Effector CD8-positive, alpha-beta T cell (primary cell): Measurements from ENCODE around the gene KIAA0586.
"Not testable (repeated sequence)": the region's sequence is repeated elsewhere in the genome, so short reads cannot be mapped to it uniquely, and the experiment has no call there.

ENCODE experiments used
- DNase-seq: peaks from one replicate; lab custom pipeline; 2025; lab: John Stamatoyannopoulos, UW
- total RNA-seq, 4 experiments: gene quantifications; one replicate each; lab custom pipeline; 2026; lab: John Stamatoyannopoulos, UW

KIAA0586 gene
- 36.8 to 75.3 (median 68.1) reads per million in 4 experiments for total RNA-seq

DNA sequence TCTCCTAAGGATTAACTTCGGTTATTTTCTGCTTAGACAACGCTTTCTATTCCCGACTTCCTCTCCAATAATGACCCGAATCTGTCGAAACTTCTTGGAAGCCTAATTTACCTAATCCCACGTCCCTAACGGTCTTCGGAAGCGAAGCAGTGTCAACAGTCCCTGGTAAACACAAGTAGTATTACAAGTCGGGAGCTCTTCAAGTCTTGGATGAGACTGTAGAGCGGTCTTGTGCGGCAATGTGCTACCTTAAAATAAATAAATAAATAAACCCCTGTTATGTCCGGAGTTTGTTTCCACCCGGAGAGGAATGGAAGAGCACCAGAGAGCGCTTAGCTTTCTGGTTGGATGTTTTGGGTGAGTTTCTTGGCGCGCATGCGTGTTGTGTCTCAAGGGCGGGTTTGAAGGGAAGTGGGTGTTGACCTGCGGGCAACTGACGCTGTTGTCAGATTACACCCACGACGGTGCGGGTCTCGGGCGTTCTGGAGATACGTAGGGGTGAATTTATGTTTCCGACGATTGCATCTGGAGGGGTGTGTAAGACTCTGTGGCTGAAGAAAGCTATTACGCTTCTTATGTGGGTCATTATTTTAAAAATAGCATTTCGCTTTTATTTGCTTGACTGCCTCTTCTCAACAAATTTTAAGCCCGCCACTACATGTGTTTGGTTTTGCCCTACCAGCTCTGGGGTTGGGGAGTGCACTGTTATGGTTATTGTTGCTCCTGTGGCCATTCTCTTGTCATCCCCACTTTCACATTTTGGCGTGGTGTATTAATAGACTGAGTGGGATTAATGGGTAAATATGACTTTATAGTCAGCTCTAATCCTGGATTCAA is at the start of gene KIAA0586, which contains the start of gene TIMM9:
TSS of gene KIAA0586 (plus strand) at position 439 of the 837 bp plus-strand sequence. CDS start 546 bp downstream, outside the sequence.
TSS of gene TIMM9 (minus strand) at position 251 of the 837 bp plus-strand sequence. CDS start 15,586 bp downstream, outside the sequence.
- peak; percentile 92 for DNase-seq

DNA sequence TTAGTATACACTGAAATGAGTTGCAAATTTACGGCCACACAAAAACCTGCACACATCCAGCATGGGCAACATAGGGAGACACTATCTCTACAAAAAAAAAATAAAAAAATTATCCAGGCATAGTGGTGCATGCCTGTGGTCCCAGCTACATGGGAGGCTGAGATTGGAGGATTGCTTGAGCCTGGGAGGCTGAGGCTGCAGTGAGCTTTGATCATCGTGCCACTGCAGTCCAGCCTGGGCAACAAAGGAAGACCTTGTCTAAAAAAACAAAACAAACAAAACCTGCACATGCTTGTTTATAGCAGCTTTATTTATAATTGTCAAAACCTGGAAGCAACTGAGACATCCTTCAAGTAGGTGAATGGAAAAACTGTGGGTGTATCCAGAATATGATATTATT is 36.7 kb upstream of the KIAA0586 start:
- no peak for DNase-seq

DNA sequence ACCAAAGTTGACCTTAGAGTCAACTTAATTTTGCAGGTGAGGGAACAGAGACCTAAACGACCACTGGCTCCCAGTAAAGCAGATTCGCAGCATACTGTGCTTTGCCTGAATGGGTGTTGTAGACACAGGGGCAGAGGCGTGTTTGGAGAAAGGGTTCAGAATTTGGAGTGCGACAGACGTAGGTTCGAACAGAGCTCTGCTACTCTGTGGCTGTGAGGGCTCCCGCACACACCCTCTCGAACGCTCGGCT is 32.0 kb upstream of the KIAA0586 start:
- no peak for DNase-seq

DNA sequence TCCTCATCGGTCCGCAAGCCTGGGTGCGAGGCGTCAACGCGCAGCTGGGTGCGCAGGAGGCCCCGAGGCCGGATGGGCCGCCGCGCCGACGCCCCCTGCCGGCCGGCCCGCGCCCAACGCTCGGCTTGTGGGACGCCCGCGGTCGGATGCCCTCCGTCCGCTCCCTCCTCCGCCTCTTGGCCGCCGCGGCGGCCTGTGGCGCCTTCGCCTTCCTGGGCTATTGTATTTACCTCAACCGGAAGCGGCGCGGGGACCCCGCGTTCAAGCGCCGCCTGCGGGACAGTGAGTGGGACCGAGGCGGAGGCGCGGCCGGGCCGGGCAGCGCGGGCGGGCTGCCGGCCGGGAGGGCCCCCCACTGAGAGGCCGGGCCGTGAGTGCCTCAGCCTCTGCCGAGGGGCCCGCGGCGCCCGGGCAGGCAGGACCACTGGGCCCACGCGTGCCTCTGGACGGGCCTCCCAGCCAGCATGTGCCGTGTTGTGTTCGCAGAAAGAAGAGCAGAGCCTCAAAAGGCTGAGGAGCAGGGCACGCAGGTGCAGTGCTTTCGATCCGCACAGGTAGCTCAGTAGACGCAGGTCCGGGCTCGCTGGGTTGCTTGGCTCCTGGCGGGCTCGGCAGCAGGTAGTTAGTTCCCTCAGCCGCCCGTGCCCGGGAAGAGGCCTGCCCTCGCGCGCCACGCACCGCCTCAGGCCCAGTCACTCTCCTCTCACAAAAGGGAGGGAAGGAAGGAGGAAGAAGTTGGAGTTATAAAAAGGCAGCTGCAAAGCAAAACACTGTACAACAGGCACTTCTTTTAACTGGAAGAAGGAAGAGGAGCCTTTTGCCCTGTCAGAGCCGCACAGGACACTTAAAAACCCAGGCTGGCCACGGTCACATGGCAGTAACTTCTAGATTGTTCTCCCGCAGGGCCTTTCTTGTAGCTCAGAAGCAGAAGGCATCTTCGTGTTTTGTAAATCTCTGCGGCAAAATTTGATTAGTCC is 31.4 kb upstream of the KIAA0586 start, which contains the start of gene TOMM20L:
TSS of gene TOMM20L (plus strand) at position 119 of the 977 bp plus-strand sequence. CDS start at position 147, 28 bp downstream.
- DNase-seq: peak; percentile 55

DNA sequence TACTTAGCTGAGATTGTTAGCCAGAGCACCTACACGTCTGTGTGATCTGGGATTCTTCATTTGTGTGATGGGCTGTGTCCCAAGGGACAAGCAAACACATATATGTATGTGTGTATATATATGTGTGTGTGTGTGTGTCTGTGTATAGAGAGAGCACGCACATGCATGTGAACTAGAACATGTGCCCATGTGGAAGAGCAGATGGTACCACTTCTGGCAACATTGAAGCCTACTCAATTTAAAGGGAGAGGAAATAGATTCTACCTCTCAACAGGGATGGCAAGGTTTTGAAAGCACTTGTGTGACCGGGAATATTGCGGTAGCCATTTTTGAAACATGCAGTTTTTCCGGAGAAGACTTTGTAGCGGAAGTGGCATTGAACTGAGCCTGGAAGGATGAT is 30.4 kb upstream of the KIAA0586 start:
- DNase-seq: no peak

DNA sequence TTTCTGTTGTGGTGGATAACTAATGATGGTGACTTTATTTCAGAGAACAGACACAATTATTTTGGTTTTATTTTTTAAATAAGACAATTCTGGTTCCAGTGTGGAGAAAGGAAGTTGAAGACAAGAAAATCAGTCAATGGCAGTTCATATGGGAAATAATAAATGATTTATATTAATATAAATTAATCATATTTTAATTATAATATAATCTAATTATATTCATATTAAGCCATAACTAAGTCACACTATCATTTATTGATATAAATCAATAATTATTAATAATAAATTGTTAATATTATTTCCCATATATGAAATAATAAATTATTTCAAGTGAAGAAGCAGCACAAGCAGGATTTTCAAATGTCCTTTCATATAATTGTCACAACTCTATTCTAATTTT is 29.0 kb upstream of the KIAA0586 start:
- no peak for DNase-seq

DNA sequence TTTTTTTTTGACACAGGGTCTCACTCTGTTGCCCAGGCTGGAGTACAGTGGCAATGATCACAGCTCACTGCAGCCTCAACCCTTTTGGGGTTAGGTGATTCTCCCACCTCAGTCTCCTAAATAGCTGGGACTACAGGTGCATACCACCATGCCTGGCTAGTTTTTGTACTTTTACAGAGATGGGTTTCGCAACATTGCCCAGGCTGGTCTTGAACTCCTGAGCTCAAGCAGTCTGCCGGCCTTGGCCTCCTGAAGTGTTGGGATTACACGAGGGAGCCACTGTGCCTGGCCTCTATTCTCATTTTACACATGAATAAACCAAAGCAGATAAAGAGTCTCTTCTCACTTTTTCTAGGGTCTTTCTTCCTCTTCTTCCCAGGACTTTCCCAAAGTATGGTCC is 28.6 kb upstream of the KIAA0586 start:
- no peak for DNase-seq

DNA sequence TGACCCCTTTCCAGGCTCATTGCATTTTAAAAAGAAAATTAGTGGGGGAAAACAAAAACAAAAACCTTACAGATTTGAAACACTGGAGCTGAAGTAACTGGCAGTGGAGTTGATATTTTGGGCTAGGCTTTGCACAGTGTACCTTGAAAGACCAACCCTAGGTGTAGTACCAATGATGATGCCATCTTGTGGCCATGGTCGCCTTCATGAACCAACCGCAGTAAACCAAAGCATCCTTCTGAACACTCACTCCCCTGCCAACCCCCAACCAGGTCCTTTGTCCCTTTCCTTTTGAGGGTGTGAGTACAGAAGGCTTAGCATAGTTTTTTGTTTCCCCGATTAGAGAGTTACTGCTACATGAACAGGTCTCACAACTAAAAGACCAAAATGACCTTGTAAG is 25.9 kb upstream of the KIAA0586 start:
- DNase-seq: no peak

DNA sequence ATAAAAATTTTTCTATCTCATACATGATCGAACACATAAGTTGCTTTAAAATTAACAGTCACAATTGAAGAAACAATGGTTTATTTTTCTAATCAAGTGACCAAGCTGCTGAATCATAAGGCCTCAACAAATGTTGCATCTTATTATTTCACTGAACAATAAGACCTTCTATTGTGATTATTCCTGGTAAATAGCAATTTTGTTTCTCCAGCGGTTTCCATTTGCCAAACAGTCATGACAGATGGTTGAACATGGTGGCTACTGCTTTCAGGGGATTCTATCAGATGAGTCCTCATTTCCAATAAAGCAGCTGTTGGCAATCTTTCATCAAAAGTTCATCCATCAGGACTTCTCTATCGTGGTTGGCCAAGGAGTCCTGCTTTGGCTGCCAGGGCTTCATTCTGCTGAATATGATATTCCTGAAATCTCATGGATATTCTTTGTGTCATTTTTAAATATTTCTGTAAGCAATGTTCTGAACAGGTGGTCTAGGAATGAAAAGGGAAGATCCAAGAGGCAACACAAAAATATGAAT is 18.8 kb upstream of the KIAA0586 start:
- no peak for DNase-seq

DNA sequence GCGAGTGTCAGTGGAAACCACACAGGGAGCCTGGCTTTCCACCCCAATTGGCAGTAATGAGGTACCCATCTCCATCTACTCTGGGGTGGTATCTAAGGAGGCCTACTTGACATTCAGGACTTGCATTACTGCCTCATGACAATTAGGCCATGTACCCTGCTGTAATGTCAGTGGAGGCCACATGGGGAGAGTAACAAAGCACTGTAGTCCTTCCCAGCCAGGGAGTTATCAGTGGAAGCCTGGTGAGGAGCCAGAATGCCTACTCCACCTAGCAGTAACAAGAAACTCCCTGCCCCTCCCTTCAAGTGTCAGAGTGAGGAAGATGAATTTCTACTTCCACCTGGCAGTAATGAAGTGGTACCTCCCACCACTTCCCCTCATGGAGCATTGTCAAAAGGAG is 12.7 kb upstream of the KIAA0586 start:
- no peak for DNase-seq

DNA sequence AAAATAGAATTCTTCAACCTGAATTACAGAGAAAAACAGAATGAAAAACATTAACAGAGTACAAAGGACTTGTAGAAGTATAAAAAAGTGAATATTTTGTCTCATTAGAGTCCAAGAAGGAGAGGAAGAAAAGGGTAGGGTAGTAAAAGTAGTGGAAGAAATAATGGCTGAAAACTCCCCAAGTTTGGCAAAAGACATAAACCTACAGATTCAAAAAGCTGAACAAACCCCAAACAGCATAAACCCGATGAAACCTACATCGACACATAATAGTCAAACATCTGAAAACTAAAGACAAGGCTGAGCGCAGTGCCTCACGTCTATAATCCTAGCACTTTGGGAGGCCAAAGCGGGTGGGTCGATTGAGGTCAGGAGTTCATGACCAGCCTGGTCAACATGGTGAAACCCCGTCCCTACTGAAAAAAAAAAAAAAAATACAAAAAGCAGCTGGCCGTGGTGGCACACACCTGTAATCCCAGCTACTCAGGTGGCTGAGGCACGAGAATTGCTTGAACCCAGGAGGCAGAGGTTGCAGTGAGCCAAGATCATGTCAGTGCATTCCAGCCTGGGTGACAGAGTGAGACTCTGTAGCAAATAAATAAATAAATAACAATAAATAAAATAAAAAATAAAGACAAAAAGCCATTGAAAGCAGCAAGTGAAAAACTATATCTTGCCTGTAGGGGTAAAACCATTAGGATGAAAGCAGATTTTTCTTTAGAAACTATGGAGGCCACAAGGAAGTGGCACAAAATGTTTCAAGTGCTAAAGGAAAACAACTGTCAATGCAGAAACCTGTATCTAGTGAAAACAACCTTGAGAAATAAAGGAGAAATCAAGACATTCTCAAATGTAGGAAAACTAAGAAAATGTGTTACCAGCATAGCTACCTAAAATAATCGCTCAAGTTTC is 11.6 kb upstream of the KIAA0586 start:
- DNase-seq: no peak

DNA sequence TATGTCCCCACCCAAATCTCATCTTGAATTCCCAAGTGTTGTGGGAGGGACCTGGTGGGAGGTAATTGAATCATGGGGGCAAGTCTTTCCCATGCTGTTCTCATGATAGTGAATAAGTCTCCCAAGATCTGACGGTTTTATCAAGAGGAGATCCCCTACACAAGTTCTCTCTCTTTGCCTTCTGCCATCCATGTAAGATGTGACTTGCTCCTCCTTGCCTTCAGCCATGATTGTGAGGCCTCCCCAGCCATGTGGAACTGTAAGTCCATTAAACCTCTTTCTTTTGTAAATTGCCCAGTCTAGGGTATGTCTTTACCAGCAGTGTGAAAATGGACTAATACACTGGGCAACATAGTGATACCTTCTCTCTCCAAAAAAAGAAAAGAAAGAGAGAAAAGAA is 10.6 kb upstream of the KIAA0586 start:
- not testable (repeated sequence) for DNase-seq

DNA sequence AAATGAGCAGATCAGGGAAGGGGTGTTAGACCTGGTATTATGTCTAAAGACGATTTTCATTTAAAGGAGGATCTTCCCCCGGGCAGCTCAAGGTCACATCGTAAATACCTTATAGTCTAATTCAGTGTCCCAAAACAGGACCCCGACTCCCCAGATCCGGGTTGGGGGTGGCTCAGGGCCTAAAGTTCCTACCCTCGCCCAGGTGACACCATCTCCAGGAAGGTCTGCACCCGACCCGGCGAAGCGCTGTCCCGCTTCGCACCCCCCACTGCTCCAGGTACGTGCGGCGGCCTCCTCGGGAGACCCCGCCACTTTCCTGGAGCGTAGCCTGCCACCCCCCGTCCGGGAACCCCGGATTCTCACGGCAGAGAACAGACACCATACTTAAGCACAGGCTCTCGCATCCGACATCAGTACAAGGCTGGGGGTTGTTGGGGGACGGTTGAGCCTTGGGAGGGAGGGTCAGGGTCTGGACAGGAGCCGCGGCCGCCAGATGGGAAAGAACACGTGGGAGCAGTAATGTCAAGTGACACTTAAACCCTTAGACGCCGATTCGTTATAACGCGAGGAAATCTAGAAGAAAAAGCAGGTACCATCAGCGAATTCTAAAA is 744 bp upstream of the KIAA0586 start:
- DNase-seq: peak; percentile 22

DNA sequence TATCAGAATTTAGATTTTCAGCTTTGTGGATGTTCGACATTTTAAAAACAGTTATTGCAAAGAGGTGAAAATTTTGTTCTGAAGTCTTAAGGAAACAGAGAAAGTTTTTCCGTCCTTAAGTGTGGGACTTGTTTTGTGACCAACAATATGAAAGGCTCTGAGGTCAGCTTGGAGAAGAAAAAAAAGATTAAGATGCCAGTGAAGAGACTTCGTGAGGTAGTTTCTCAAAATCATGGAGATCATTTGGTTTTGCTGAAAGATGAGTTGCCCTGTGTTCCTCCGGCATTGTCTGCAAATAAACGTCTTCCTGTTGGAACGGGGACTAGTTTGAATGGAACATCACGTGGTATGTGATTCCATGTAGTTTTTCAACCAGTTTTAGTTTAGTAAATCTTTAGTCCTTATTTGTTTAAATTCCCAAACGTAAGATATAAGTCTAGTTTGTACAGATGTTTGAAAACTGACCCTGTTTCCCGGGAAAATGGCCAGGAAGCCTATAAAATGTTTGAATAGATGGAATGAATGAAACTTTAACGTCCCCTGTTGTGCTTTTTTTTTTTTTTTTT is 682 bp downstream of the KIAA0586 start:
- DNase-seq: no peak

DNA sequence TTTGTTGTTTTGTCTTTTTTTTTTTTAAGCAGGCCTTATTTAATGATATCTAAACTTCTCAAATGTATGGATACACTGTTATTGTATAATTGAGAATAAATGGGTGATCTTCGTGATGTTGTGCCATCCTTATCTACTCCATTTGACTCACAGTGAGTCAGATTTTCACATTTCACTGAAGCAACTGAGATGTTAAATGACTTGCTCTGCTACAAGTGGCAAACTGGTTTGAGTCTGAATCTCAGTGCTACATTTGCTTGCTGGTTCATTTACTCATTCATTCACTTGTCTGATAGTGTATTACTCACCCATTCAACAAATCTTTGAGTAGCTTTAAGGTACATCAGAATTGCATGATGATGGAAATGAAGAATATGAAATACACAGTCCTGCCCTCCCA is 2.6 kb downstream of the KIAA0586 start:
- DNase-seq: no peak

DNA sequence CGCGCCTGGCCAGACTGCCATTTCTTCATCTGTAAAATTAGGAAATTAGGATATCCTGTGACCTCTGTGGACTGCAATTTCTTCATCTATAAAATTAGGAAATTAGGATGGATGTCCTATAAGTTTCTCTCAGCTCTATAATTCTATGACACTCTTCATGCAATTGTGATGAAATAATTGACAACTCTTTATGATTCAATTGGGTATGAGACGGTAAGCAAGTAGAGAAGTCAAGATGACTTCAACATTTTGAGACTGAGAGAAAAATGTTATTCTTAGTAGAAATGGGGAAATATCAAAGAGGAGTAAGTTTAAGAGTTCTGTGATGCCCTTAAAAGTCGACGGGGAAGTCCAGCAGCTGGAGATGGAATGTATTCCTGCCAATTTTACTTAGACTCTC is 12.0 kb downstream of the KIAA0586 start:
- no peak for DNase-seq

DNA sequence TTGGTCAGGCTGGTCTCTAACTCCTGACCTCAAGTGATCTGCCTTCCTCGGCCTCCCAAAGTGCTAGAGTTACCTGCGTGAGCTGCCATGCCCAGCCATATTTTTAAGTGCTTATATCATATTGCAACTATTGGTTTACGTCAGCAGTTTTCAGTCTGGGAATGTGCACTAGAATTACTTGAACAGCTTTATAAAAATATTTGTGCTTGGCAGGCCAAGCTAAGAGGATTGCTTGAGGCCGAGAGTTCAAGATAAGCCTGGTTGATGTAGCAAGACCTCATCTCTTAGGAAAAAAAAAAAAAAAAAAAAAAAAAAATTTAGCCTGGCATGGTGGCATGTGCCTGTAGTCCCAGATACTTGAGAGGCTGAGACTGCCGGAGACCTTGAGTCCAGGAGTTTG is 17.1 kb downstream of the KIAA0586 start:
- DNase-seq: no peak

DNA sequence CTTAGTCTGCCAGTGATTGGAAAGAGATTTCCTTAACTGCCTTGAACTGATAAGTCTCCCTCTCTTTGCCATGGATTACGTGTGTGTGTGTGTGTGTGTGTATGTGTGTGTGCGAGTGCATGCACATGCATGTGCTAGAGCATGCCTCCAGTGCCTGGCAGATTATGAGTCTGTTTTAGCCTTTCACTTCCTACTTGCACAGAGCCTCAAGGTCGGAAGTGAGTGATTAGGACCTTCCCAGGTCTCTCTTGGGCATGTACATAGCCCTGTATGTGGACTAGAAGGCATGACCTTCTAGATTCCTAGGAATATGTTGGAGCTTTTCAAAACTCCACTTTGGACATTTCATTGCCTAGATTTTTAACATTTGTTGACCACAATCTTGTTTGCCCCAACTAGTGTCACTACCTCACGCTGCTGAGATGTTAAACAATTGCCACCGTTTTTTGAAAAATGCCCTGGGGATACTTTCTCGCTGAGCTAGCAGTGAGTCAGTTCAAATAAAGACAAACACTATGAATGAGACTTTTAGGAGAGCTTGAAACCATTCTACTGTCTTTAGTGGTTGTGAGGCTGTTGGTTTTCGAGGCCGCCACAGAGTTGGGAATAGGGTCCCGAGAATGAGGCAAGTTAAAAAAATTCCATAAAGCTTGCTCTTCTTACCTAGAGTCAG is 28.2 kb downstream of the KIAA0586 start:
- DNase-seq: no peak

DNA sequence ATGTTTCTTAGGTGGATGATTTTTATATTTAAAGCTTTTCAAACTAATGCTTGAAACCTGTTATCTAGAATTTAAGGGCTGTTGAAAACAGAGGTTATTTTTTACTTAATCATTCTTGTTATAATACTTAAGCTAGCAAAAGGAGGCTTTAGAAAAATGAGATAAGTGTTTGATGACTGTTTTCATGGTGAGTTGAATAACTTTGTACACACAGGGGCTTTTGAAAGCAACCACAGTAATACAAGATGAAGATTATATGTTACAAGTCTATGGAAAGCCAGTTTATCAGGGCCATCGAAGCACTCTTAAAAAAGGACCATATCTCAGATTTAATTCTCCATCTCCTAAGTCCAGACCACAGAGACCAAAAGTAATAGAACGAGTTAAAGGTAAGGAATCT is 33.3 kb downstream of the KIAA0586 start:
- DNase-seq: no peak

DNA sequence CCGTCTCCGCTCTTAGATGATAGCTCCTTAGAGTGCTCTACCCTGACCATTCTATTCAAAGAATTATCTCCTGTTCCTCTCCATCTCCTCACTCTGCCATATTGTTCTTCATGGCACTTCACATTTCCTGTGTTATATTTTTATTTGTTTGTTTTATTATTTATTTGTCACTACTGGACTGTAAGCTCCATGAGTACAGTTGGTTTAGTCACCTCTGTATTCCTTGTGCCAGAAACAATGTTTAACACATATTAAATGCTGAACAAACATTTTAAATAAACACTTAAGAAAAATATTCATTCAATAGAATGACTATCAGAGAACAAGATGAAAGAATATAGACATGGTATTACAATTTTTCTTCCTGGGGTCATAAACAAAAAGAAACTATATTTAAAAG is 35.6 kb downstream of the KIAA0586 start:
- DNase-seq: no peak
